Measurements from ENCODE around the gene FAM163B.

FAM163B gene

DNA sequence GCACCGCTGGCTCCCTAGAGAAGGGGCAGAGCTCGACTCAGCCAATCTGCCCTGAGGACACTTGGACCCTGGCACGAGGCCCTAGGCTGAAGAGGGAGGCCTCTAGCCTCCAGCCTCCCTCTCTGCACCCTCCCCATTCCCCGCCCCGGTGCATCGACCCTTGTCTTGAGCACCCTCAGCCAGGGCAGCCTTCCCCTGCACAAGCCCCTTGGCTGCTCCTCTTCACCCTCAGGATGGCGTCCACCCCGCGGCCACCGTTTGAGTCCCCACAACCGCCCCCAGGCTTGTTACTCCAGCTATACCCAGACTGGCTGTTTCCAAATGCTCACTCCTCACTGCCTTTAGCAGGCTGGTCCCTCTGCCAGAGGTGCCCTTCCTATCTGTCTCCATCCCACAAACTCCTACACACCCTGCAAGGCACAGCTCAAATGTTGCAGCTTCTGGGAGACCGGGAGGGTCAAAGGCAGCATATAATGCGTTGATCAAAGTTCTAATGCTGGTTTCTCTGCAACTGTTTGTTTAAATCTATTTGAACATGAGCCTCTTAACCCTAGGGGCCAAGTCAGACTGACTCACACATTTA lies 6.5 kb upstream of the FAM163B start:
- no peak for DNase-seq (ENCODE audit: low read depth)

DNA sequence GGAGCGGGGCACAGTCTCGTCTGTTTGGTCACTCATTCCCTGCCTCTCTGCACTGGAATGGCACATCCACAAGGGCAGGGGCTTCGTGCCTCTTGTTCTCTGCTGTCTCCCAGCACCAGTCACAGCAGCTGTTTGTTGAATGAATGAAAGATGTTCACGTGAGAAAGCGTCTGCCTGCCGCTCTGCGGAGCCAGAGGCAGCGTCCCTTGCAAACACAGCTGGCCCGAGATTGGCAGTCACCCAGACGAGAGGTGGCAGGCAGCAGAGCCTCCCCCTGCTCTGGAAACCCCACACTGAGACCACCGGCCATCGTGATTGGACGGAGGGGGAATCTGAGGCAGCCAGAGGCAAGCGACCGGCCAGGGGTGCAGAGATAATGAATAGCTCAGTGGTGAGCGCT lies 6.0 kb upstream of the FAM163B start:
- DNase-seq (ENCODE audit: low read depth): no peak

DNA sequence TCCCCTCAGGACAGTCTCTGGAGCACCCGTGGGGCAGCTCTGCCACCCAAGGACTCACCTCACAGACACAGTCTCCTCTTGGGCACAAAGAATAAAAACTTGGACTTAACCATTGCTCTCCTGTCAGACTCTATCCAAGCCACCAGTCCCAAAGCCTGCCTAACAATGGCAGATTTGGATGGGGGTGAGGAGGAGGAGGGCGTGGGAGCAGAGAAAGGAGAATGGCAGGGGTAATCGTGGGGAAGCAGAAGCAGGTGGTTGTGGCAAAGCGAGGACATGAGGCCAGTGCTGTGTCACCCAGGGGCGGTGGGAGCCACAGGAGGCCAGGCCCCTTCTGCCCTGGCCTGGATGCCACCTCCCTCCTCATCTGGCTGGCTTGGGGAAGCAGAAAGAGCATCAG lies 5.5 kb upstream of the FAM163B start:
- DNase-seq (ENCODE audit: low read depth): no peak

DNA sequence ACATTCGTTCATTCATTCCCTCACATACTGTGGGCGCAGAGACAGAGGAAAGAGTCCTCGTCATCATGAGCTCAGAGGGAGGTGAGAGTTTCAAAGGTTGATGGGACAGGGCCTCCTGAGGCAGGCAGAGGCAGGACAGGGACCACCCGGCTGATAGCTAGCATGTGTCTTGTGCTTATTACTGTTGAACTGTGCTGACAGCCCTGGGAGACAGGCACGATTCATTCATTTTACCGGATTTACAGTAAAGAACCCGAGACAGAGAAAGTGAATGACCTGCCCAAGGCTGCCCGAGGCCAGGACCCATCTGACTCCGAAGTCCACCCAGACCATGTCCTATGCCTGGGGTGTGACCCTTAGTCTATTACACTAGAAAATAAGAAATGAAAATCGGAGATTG lies 4.9 kb upstream of the FAM163B start:
- no peak for DNase-seq (ENCODE audit: low read depth)

DNA sequence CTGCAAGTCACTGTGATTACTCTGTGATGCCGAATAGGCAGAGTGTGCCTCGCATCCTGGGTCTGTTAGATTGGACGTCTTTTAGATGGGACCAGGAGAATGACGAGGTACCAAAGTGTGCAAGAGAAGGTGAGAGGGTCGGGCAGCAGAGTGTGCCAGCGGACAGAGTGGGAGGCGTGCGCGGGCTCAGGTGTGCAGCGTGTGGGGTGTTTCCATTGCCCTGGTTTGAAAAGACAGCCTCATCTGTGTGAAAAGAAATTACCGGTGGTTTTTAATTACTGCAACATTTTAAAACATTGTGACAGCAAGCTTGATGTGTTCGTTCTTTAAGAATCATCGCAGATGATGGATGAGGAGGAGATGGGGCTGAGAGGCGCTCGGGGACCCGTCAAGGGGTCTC lies 4.2 kb upstream of the FAM163B start:
- no peak for DNase-seq (ENCODE audit: low read depth)

DNA sequence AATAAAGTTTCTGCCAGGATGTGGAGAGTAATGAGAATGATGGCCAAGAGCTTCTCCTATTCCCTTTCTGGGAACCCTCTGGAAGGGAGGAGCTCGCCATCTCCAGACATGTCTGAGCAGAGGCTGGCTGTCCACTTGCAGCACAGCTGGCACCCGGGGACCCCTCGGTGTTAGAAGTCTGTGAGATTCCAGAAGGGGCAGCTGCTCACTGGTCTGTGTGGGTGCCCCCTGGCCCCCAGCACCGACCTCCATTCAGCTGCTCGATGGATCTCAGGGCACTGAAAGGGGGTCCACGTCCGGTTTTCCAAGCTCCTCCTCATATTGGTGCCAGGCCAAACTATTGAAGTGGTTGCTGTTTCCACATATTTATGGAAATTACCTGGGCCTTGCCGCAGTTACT lies 3.6 kb upstream of the FAM163B start:
- DNase-seq (ENCODE audit: low read depth): no peak

DNA sequence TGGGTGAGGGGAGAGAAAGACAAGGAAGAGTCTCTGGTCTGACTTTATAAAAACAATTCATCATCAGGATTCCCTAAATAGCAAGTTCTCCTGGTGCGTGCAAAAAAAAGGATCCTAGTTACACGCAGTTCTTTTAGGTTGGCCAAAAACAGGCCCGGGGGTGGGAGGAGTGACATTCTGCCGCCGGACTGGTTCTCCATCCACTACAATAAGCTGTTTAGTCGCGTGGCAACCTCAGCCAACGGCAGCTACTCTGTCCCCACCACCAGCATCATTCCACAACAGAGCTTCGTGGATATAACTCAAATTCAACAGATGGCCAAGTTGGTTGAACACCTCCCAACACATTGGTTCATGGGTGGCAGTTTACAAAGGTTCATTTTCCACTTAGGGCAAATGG lies 2.9 kb upstream of the FAM163B start:
- DNase-seq (ENCODE audit: low read depth): no peak

DNA sequence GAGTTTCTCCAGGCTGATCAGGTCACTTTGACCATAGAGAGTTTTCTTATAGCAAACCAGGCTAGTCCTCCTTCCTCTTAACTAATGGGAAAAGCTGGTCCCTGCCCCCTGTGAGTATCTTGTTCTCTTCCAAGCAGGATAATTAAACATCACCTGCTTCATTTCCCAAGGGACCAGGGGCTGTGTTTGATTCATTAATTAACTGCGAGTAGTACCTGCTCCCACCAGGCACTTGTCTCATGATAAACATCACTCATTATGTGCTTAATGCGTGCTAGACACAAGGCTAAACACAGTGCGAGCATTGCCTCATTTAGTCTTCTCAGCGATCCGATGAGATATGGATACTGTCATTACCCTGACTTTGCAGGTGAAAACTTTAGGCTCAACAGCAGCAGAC lies 1.7 kb upstream of the FAM163B start:
- DNase-seq (ENCODE audit: low read depth): no peak

DNA sequence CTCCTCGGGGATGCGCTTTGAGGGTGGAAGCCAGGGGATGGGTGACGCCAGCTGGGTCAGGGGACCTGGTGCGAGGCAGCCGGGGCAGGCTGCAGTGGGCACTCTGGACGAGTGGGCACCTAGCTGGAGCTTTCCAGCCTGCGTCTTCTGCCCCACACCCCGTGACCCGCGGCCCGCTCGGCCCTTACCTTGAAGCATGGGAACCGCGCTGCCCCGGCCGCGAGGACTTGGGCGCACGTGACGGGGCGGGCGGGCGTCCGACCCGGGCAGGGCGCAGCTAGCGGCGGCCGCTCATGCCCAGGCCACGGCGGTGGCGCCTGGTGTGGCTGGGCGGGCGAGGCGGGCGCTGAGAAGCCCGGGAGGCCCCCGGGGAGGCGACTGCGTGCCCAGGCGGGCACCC lies 300 bp downstream of the FAM163B start:
- DNase-seq (ENCODE audit: low read depth): no peak

DNA sequence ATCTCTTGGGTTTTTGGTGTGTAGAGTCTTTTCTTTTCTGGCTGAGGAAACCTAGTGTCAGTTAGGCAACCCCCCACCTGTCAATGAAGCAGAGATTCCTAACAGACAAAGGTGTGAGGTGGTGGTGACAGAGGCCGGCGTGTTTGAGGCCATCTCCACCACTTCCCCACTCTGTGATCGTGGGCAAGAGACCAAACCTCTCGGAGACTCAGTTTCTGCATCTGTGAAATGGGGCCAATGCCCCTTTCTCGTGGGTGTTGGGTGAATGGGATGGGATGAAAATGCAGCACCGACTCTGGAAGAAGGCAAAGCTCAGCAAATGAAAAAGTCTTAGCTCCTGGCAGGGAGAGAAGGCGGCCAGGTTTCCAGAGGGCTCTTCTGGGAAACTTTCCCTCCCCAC lies 807 bp downstream of the FAM163B start:
- no peak for DNase-seq (ENCODE audit: low read depth)

DNA sequence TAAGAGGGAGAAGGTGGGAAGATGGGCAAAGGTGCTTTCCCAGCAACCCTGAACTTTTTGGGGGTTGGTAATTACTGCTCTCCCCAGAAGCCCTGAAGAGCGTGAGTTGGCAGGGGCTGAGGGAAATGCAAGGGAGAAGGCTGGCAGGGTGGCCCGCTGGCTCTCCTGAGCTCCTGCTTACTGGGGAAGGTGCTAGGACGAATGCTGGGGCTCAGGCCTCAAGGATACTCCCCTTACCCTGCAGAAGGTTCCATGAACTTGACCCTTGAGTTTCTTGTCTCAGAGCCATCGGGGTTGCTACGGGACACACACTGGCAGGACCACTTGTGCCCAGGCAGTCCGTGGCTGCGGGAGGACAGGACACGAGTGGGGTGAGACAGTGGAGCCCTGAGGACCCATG lies 1.2 kb downstream of the FAM163B start:
- no peak for DNase-seq (ENCODE audit: low read depth)

DNA sequence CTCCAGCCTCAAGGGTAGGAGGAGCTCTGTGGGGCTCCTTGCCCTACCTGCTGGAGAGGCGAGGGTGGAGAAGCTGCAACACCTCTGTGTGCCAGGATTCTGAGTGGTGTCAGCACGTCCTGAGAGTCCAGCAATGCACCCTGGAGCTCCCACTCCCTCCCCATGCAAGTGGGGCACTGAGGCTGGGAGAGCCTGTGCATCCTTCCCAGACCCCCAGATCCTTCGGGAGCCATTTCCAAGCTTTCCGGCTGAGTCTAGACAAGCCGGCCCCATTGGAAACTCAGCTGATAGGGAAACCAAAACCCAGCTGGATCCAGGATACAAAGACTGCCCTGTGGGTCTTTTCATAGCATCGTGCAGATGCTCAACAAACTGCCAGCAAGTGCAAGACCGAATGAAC lies 1.8 kb downstream of the FAM163B start:
- DNase-seq (ENCODE audit: low read depth): no peak

DNA sequence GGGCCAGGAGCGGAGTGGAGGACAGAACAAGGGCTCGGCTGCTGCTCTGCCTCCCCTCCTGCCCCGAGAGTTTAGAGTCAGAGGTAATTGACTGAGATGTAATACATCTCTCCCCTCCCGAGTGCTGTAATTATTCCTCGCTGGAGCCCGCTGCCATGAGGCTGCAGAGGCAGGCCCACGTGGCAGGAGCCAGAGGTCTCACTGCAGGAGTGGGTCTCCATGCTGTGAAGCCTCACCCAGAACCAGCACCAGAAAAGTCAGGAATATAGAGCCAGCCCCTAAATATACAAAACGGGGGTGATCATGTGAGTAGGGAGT lies 2.5 kb downstream of the FAM163B start:
- DNase-seq (ENCODE audit: low read depth): no peak

DNA sequence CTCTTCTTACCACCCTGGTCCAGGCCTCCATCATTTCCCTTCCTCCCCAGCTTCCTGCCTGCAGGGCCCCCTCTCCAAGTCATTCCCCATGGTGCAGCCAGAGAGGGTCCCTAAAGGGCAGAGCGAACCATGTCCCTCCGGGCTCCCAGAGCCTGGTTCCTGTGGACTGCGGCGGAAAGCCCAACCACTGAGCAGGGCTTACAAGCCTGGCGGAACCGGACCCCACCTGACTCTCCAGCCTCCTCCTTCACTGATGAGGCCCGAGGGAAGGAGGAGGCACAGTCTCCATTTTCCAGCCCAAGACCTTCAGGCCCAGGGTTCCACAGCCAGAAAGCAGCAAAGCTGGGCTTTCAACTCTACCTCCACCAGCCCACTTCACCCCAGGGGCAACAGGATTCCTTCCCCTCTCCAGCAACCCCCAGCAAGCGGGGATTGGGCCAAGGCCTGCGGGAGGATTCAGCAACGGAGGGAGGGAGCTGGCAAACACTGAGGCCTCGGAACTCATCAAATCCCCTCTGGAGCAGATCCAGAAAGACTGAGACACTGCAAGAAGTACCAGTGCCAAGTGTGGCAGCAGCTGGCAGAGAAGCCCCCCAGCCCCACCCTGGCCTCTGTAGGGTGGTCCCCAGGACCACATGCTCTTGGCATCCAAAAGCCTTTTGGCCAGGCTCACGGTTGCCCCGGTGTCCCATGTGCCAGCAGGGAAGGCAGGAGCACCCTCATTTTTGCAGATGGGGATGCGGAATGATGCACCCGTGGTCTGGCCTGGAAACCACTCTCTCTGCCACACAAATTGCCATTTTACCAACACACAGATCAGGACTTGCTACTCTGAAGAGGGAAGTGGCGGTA lies 3.1 kb downstream of the FAM163B start:
- no peak for DNase-seq (ENCODE audit: low read depth)

DNA sequence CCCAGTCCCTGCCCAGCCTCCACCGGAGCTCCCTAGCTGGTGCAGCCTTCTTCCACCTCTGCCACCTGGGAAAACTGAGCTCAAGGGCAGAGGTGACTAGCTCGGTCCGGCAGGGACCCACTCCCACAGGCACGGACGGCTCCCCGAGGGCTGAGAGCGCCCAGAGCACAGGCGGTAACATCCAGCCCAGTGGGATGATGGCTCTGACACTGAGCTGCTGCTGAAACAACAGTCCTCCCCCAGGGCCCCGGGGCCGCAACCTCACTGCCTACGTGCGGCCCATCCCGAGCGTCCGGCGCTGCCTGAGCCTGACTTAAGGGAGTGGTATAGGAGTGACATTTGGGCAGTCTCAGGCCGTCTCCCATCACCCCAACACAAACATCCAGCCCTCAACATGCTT lies 3.7 kb downstream of the FAM163B start:
- no peak for DNase-seq (ENCODE audit: low read depth)

DNA sequence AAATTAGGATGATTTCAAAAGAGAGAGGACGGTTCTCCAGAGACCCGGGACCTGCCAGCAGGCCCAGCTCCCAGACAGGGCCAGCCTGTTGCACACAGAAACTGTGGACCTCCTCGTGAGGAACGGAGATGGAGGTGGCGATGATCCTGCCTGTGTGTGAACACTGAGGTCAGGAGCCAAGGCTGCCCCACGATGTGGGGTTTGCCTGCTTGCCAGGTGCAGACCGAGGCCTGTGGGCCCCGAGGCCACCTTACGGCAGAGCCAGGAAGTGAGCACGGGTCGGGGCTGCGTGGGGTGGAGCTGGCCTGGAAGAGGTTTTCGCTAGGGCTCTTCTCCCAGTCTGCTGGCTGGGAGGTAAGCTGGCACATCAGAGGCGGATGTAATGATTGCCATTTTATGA lies 4.3 kb downstream of the FAM163B start:
- no peak for DNase-seq (ENCODE audit: low read depth)

DNA sequence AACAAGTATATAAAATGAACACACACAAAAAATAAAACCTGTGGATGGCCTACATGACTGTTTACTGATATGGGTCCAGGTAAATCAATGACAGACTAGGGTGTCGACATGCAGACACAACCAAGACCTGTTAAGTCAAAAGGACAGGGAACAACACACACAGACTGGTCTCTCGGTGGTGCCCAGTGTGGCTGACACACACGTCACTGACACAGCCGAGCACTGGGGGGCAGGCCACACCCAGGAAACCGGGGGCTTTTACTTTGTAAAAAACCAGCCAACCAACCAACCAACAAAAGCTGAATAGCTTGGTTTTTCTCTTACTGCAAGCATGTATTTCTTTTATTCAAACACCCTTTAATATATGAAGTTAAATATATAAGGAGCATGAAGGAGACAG lies 5.0 kb downstream of the FAM163B start:
- no peak for DNase-seq (ENCODE audit: low read depth)

DNA sequence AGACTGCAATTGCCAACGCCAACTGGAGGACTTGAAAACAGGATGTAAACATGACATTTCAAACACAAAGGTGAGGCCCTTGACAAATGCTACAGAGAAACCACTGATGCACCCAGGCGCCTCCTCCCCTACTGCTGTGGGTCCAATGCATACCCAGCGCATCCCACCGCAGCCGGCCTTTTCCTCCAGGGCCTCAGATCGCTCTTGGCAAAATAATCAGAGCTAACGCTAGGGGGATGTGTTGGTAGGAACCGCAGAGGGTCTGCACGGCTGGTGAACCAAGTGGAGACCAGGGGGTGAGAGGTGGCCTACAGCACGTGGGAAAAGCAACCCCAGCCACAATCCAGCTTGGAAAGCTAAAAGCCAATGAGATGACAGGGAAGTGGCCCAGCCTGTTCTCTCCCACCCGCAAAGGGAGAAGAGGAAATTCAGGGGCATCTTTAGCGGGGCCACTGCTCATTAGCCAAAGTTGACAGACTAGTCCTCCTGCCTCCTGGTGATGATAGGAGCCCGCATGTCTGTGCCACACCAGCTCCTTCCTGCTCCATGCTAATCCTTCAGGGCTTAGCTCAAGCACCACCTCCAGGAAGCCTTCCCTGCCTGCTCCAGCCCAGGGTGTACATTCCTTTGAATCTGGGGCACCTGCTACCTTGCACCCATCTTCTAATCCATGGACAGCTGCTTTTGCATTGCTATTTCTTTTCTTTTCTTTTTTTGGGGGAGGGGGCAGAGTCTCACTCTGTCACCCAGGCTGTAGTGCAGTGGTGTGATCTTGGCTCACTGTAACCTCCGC lies 5.9 kb downstream of the FAM163B start:
- no peak for DNase-seq (ENCODE audit: low read depth)

DNA sequence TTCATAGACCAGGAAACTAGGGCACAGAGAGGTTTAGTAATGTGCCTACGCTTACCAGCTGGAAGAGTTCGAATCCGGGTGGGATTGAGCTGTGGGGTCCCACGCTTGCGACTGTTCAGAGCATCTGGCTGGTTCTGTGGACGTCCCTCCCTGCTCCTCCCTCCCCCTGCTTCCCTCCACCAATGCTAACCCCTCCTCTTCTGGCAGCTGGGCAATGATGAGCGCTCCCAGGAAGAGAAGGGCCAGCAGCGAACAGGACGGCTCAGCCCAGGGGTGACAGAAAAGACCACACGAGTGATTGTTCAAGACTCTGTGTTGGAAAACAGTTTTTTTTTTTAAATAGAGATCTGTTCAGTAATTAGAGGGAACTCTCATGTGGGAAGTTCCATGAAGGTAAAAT lies 6.9 kb downstream of the FAM163B start:
- no peak for DNase-seq (ENCODE audit: low read depth)

DNA sequence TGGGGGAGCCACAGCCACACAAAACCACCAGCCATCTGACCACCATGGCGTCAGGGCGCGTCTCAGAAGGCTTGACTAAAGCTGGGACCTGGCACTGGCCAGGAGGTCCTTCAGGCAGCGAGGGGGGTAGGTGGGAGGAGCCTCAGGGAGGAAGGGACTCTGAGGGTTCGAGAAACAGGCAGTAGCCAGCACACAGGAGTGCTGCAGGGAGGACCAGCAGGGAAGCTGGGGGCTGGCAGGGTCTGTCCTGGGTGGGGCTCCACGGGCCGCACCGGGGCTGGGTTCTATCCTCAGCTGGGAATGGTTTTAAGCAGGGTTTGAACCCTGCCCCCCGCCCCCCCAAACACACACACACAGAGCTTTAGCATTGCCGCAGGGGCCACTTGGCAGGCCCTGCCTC lies 7.4 kb downstream of the FAM163B start:
- no peak for DNase-seq (ENCODE audit: low read depth)

DNA sequence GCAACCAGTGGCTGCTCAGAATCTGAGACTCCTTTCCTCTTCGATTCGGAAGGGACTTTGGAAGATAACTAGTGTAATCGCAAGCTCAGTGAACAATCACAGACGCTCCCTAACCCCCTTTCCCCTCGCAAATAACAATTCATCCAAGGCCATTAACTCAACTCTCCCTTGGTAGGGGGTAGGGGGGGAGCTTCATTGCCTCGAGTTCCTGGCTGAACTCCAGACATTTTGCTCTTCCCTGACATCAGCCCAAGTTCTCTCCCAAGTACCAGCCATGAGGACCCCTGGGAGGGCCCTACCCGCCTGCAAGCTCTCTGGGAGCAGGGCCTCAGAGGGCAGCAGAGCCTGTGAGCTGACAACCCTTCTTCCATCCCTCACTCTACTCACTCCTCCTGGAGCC lies 8.4 kb downstream of the FAM163B start:
- no peak for DNase-seq (ENCODE audit: low read depth)

DNA sequence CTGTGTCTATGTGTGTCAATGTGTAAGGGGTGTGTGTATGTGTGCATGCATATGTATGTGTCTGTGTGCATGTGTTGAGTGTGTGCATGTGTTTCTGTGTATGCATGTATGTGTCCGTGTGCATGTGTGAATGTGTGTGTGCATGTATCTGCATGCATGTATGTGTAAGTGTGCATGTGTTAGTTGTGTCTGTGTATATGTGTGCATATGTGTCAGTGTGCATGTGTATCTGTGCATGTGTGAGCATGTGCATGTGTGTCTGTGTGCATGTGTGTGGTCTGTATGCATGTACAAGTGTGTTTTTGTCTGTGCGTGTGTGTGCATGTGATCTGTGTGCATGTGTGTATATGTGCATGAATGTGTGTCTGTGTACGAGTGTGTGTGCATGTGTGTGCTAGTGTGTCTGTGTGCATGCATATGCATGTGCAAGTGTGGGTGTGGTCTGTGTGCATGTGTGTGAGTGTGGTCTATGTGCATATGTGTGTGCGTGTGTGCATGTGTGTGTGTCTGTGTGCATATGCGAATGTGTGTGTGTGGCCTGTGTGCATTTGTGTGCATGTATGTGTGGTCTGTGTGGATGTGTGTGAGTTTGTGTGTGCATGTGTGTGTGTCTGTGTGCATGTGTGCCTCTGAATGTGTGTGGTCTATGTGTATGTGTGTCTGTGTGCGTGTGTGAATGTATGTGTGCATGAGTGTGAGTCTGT lies 9.6 kb downstream of the FAM163B start:
- DNase-seq (ENCODE audit: low read depth): no peak

DNA sequence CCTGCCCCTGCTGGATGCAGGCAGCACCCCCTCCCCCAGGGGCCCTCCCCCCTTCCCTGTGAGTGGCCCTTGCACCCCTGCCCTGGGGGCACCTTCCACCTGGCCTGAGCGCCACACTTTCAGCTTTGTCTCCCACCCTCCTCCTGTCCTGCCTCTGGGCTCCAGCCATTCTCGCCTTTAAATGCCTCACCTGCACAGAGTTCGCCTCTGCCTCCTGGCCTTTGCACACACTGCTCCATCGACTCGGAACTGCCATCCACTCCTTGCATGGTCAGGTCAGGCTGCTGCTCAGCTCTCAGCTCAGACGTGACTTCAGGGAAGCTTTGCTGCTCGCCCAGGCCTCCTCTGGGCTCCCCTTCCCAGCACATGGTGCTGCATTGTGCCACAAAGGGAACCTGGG lies 10.2 kb downstream of the FAM163B start:
- no peak for DNase-seq (ENCODE audit: low read depth)
